CD14-positive monocyte (primary cell): Measurements from ENCODE around the gene CXCR2. TPM values are rescaled to one million over a fixed set of nuclear protein-coding genes. Genes with fewer than 3 reads are reported as not detected.
A peak's percentile ranks its signal among the peaks of the same experiment; 100 is the strongest.

Source experiments
- DNase-seq, 3 donors: peaks; one replicate each; pipeline ENCODE4 v3.0.0-alpha.2; 2011 to 2022
- H2AFZ ChIP-seq: 2 replicates; pipeline ENCODE4 v1.6.0; 2012; ENCODE audit warnings: mild to moderate bottlenecking, low read depth, low read length, inconsistent platforms; ENCODE audit not compliant: insufficient read depth, poor library complexity, severe bottlenecking
- H3K27ac ChIP-seq, 2 donors: 1 replicate in 1 of 2; 2 replicates in 1 of 2; pipeline ENCODE4 v1.5.1; 2012 to 2013; ENCODE audit warnings: low read length in 2 of 2, control low read depth in 1 of 2, inconsistent platforms in 1 of 2, low read depth in 1 of 2, mild to moderate bottlenecking in 1 of 2
- H3K27me3 ChIP-seq, 2 donors: one replicate each; pipeline versions ENCODE4 v1.6.0 to v1.6.1; 2011 to 2013; ENCODE audit warnings: low read length in 2 of 2; ENCODE audit not compliant: control insufficient read depth in 2 of 2, insufficient read depth in 2 of 2
- H3K36me3 ChIP-seq, 2 donors: replicated peaks in 1 of 2; 1 replicate in 1 of 2; 2 replicates in 1 of 2; pipeline versions ENCODE4 v1.5.1 to v1.6.1; 2012 to 2013; ENCODE audit warnings: low read length in 2 of 2, control low read depth in 1 of 2, inconsistent platforms in 1 of 2, mild to moderate bottlenecking in 1 of 2; ENCODE audit not compliant: insufficient read depth in 2 of 2, control insufficient read depth in 1 of 2
- H3K4me1 ChIP-seq, 2 donors: 1 replicate in 1 of 2; 2 replicates in 1 of 2; pipeline versions ENCODE4 v1.5.1 to v1.6.1; 2012 to 2013; ENCODE audit warnings: low read length in 2 of 2, control low read depth in 1 of 2, inconsistent platforms in 1 of 2, mild to moderate bottlenecking in 1 of 2, moderate library complexity in 1 of 2; ENCODE audit not compliant: insufficient read depth in 2 of 2, control insufficient read depth in 1 of 2
- H3K4me2 ChIP-seq: replicated peaks from 2 replicates; pipeline ENCODE3; 2012; ENCODE audit warnings: low read length, moderate library complexity, mild to moderate bottlenecking; ENCODE audit not compliant: poor library complexity, severe bottlenecking; ENCODE audit errors: extremely low read depth
- H3K4me3 ChIP-seq, 3 experiments: fragments of 200-600 bp in 1 of 3; sonication (generic) in 1 of 3; replicated peaks in 1 of 3; 1 replicate in 2 of 3; 2 replicates in 1 of 3; pipeline ENCODE4 v1.5.1; 2011 to 2013; ENCODE audit warnings: low read length in 3 of 3, mild to moderate bottlenecking in 3 of 3, control low read depth in 2 of 3, low read depth in 2 of 3, inconsistent platforms in 1 of 3, moderate library complexity in 1 of 3
- H3K79me2 ChIP-seq: 2 replicates; pipeline ENCODE4 v1.6.0; 2012; ENCODE audit warnings: mild to moderate bottlenecking, control low read depth, inconsistent platforms, low read length, moderate library complexity; ENCODE audit not compliant: insufficient read depth
- H3K9ac ChIP-seq: 2 replicates; pipeline ENCODE4 v1.6.0; 2017; ENCODE audit warnings: low read length, mild to moderate bottlenecking; ENCODE audit not compliant: insufficient read depth, poor library complexity, severe bottlenecking
- H3K9me3 ChIP-seq, 2 donors: replicated peaks in 1 of 2; 1 replicate in 1 of 2; 2 replicates in 1 of 2; pipeline versions ENCODE4 v1.5.1 to v1.6.1; 2012 to 2013; ENCODE audit warnings: low read length in 2 of 2, control low read depth in 1 of 2; ENCODE audit not compliant: control insufficient read depth in 1 of 2, insufficient read depth in 1 of 2
- H4K20me1 ChIP-seq: 2 replicates; pipeline ENCODE4 v1.6.0; 2012; ENCODE audit warnings: mild to moderate bottlenecking, low read length, control low read depth, moderate library complexity; ENCODE audit not compliant: insufficient read depth
- H3K27ac Mint-ChIP-seq, 7 donors: one replicate each; pipeline ENCODE4 v1.8.0; 2020; ENCODE audit warnings: mild to moderate bottlenecking in 7 of 7, mixed read lengths in 7 of 7, moderate library complexity in 6 of 7, inconsistent platforms in 2 of 7
- H3K27me3 Mint-ChIP-seq, 3 donors: one replicate each; pipeline ENCODE4 v1.8.0; 2021 to 2022; ENCODE audit warnings: low read depth in 3 of 3, mild to moderate bottlenecking in 3 of 3, mixed read lengths in 3 of 3, moderate library complexity in 3 of 3, inconsistent platforms in 1 of 3
- H3K36me3 Mint-ChIP-seq, 2 donors: one replicate each; pipeline ENCODE4 v1.8.0; 2020; ENCODE audit warnings: mixed read lengths in 2 of 2, inconsistent platforms in 1 of 2, mild to moderate bottlenecking in 1 of 2
- H3K4me1 Mint-ChIP-seq: one replicate; pipeline ENCODE4 v1.8.0; 2020; ENCODE audit warnings: mild to moderate bottlenecking, mixed read lengths
- H3K4me3 Mint-ChIP-seq, 2 donors: one replicate each; pipeline ENCODE4 v1.8.0; 2020; ENCODE audit warnings: mild to moderate bottlenecking in 2 of 2, mixed read lengths in 2 of 2, moderate library complexity in 1 of 2
- H3K9me3 Mint-ChIP-seq, 7 donors: one replicate each; pipeline ENCODE4 v1.8.0; 2020 to 2022; ENCODE audit warnings: mixed read lengths in 7 of 7, mild to moderate bottlenecking in 6 of 7, moderate library complexity in 6 of 7, inconsistent platforms in 2 of 7
- CTCF ChIP-seq: fragments of 200-600 bp; IDR thresholded peaks from one replicate; pipeline ENCODE4 v1.8.0; 2022; ENCODE audit warnings: antibody characterized with exemption, mild to moderate bottlenecking
- WGBS: methylation state at CpG from one replicate; pipeline ENCODE4 v1.1.5; 2013; ENCODE audit warnings: missing lambda C conversion rate; ENCODE audit not compliant: insufficient coverage; 5-methylcytosine and 5-hydroxymethylcytosine counted together
- intact Hi-C, 2 donors: fragments of 100-400 bp; cut with micrococcal nuclease; formaldehyde crosslinking; loops; one replicate each; pipeline versions ENCODE4 v1.15.0 to v1.15.1; 2023
- polyA plus RNA-seq, 3 donors: library from polyadenylated mRNA; depleted of rRNA in 1 of 3; unstranded in 2 of 3; stranded (reverse) in 1 of 3; fragments of 300-500 nt in 2 of 3; fragments of >200 nt in 1 of 3; fragmentation: Illumina TruSeq in 2 of 3; gene quantifications; 1 replicate in 2 of 3; 2 replicates in 1 of 3; pipeline ENCODE4 v1.2.3, GENCODE V29; 2012 to 2021

The CXCR2 gene
- polyA plus RNA-seq, 3 donors: 7.8 to 33.5 (median 14.0) TPM

DNA sequence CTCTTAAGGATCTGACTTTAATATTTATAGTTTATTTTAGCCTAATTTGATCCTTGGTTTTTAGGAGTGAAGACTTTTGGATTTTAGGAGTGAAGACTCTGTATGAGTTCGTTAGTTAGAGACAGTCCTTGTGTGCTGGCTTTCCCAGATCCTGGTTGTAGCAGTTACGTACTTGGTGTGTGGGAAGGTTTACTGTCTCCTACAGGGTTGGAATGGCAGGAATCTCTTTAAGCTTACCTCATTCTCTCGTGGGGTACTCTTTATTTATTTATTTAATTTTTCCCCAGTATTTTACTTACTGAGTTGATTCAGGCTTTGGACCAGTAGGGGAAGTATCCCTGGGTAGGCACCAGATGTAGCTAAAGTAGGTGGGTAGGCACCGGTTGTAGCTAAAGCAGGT, 1.8 kb upstream of the CXCR2 start:
- Mint-ChIP-seq H3K27ac (peak overlapping the region in 1 of 7 donors; percentile 28), H3K9me3 (peaks cover 16 to 28% (median 20%) of the 10 kb centered on the region in 7 donors), H3K4me1 (peaks cover 48% of the 10 kb centered on the region), H3K36me3 (no peaks in the 10 kb centered on the region), H3K4me3 (no peak overlapping the region), H3K27me3 (peaks cover 0 to 7% (median 0%) of the 10 kb centered on the region in 3 donors)
- WGBS: 100% methylated on average over 1 of the region's 4 CpGs
- no peak overlapping the region for H3K9ac ChIP-seq
- peaks cover 50 to 51% of the 10 kb centered on the region in 2 donors for H3K4me1 ChIP-seq
- no peaks in the 10 kb centered on the region for H3K36me3 ChIP-seq
- TF ChIP-seq CTCF: no peak
- H2AFZ ChIP-seq: no peak overlapping the region
- H3K9me3 ChIP-seq: peaks cover 0 to 12% of the 10 kb centered on the region in 2 donors
- DNase-seq: no peak
- H4K20me1 ChIP-seq: no peaks in the 10 kb centered on the region
- intact Hi-C loops: no loop called here
- peak overlapping the region in 1 of 2 donors; percentile 87 for H3K27ac ChIP-seq
- H3K4me2 ChIP-seq: no peak overlapping the region
- H3K79me2 ChIP-seq: peaks cover 31% of the 10 kb centered on the region
- no peaks in the 10 kb centered on the region for H3K27me3 ChIP-seq
- no peak overlapping the region for H3K4me3 ChIP-seq

DNA sequence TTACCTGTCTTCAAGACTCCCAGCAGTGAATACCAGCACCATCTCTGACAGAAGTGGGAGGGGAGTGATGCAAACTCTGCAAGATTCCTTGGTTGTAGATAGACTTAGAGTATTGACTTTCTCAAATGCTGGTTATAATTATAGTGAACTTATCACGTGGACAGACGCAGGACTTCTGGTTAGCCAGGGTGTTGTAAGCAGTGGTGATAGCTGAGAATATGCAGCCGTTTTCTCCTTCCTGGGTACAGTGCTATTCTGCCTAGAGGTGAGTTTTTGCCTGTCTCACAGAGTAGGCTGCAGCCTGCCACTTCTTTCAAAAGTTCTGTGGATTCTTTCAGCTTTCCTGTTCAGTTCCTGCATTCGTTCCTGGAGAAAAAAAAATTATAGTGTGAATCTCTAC, 733 bp upstream of the CXCR2 start:
- peak overlapping the region; percentile 84 to 93 for H3K4me3 Mint-ChIP-seq
- Histone ChIP-seq H3K9ac (peak overlapping the region; percentile 70), H3K27me3 (no peaks in the 10 kb centered on the region), H3K4me2 (peak overlapping the region; percentile 79), H3K4me1 (peaks cover 61 to 62% of the 10 kb centered on the region in 2 donors), H3K27ac (peak overlapping the region; percentile 87 to 94), H3K9me3 (peaks cover 0 to 12% of the 10 kb centered on the region in 2 donors), H4K20me1 (no peaks in the 10 kb centered on the region), H3K79me2 (peaks cover 39% of the 10 kb centered on the region), H3K36me3 (no peaks in the 10 kb centered on the region), H3K4me3 (peak overlapping the region; percentile 46 to 82 (median 77)), H2AFZ (peak overlapping the region; percentile 84)
- H3K27me3 Mint-ChIP-seq: peaks cover 0 to 7% (median 0%) of the 10 kb centered on the region in 3 donors
- peak overlapping the region; percentile 85 to 96 (median 91) for H3K27ac Mint-ChIP-seq
- WGBS: 0% methylated on average over 2 of the region's 4 CpGs
- TF ChIP-seq CTCF: no peak
- peaks cover 59% of the 10 kb centered on the region for H3K4me1 Mint-ChIP-seq
- intact Hi-C loops: no loop called here
- no peak for DNase-seq
- peaks cover 13 to 27% (median 20%) of the 10 kb centered on the region in 7 donors for H3K9me3 Mint-ChIP-seq
- H3K36me3 Mint-ChIP-seq: peaks cover 2% of the 10 kb centered on the region in 2 donors
